SK-N-SH (cell line): Measurements from ENCODE around the gene COX4I2. TPM values are rescaled to one million over a fixed set of nuclear protein-coding genes. Genes with fewer than 3 reads are reported as not detected.

Experiments used
- CTCF ChIA-PET: fragments of 300-600, 350-600 bp; formaldehyde crosslinking; extraction: SDS; loops from one replicate; lab custom pipeline; 2021; lab: Yijun Ruan, JAX
- POLR2A ChIA-PET: fragments of 350-600 bp; sonication (Branson Sonifier 250); formaldehyde crosslinking; extraction: SDS; loops from one replicate; lab custom pipeline; 2020; ENCODE audit warnings: antibody characterized with exemption, inconsistent platforms; lab: Yijun Ruan, JAX
- DNase-seq: peaks from one replicate; pipeline ENCODE4 v3.0.0; 2012
- H2AFZ ChIP-seq: fragments of 200-600 bp; sonication (generic); 2 replicates; pipeline ENCODE4 v1.8.1; 2016; ENCODE audit warnings: antibody characterized with exemption, mild to moderate bottlenecking, low read depth
- H3F3A ChIP-seq: fragments of 200-600 bp; sonication (generic); replicated peaks from 2 replicates; pipeline ENCODE3; 2016; ENCODE audit warnings: antibody characterized with exemption, mild to moderate bottlenecking; ENCODE audit not compliant: insufficient read depth
- H3K27ac ChIP-seq, 2 experiments: fragments of 200-500 bp in 1 of 2; fragments of 200-600 bp in 1 of 2; sonication (Bioruptor generic) in 1 of 2; sonication (generic), shearing (Covaris generic) in 1 of 2; 2 replicates each; pipeline versions ENCODE4 v1.5.1 to v1.6.1; 2014 to 2016; ENCODE audit warnings: low read depth in 2 of 2, inconsistent platforms in 1 of 2, low read length in 1 of 2, mild to moderate bottlenecking in 1 of 2, mixed read lengths in 1 of 2
- H3K27me3 ChIP-seq: fragments of 200-600 bp; sonication (generic), shearing (Covaris generic); 2 replicates; pipeline ENCODE4 v1.6.1; 2016; ENCODE audit warnings: mixed run types; ENCODE audit not compliant: insufficient read depth
- H3K36me3 ChIP-seq, 2 experiments: fragments of 200-500 bp in 1 of 2; fragments of 200-600 bp in 1 of 2; sonication (Bioruptor generic) in 1 of 2; sonication (generic) in 1 of 2; replicated peaks in 1 of 2; 2 replicates each; pipeline versions ENCODE3 to v1.5.1; 2014 to 2016; ENCODE audit warnings: low read length in 1 of 2, mild to moderate bottlenecking in 1 of 2; ENCODE audit not compliant: insufficient read depth in 2 of 2, control insufficient read depth in 1 of 2
- H3K4me1 ChIP-seq, 2 experiments: fragments of 200-500 bp in 1 of 2; fragments of 200-600 bp in 1 of 2; sonication (Bioruptor generic) in 1 of 2; sonication (generic), shearing (Covaris generic) in 1 of 2; 2 replicates each; pipeline versions ENCODE4 v1.5.1 to v1.6.1; 2014 to 2016; ENCODE audit warnings: low read depth in 1 of 2, low read length in 1 of 2, mixed run types in 1 of 2; ENCODE audit not compliant: insufficient read depth in 2 of 2, control insufficient read depth in 1 of 2
- H3K4me2 ChIP-seq: fragments of 200-600 bp; sonication (generic), shearing (Covaris generic); 2 replicates; pipeline ENCODE4 v1.6.1; 2017; ENCODE audit warnings: mixed run types
- H3K4me3 ChIP-seq, 2 experiments: fragments of 200-500 bp in 1 of 2; fragments of 200-600 bp in 1 of 2; sonication (Bioruptor generic) in 1 of 2; sonication (generic), shearing (Covaris generic) in 1 of 2; 2 replicates each; pipeline versions ENCODE4 v1.5.1 to v1.8.1; 2014 to 2016; ENCODE audit warnings: low read depth in 2 of 2, inconsistent platforms in 1 of 2, low read length in 1 of 2, mild to moderate bottlenecking in 1 of 2, mixed read lengths in 1 of 2, moderate library complexity in 1 of 2
- H3K79me2 ChIP-seq: fragments of 200-600 bp; sonication (generic); 2 replicates; pipeline ENCODE4 v1.8.1; 2017; ENCODE audit warnings: mild to moderate bottlenecking; ENCODE audit not compliant: insufficient read depth
- H3K9ac ChIP-seq: fragments of 200-600 bp; sonication (generic); 2 replicates; pipeline ENCODE4 v1.6.1; 2017; ENCODE audit warnings: mixed run types
- H3K9me2 ChIP-seq: fragments of 200-600 bp; sonication (generic); 2 replicates; pipeline ENCODE4 v1.6.1; 2017; ENCODE audit warnings: mixed run types
- H3K9me3 ChIP-seq: fragments of 200-600 bp; sonication (generic); 2 replicates; pipeline ENCODE4 v1.6.1; 2017; ENCODE audit warnings: mixed run types, mild to moderate bottlenecking, moderate library complexity
- H4K20me1 ChIP-seq: fragments of 200-600 bp; sonication (generic); 2 replicates; pipeline ENCODE4 v1.6.1; 2017; ENCODE audit warnings: mild to moderate bottlenecking, mixed run types; ENCODE audit not compliant: insufficient read depth
- CHD2 ChIP-seq: fragments of 150-350 bp; IDR thresholded peaks from 2 replicates; pipeline ENCODE4 v1.6.1; 2018; ENCODE audit warnings: low read length; ENCODE audit not compliant: partially characterized antibody
- IRF3 ChIP-seq: fragments of 150-350 bp; IDR thresholded peaks from 2 replicates; pipeline ENCODE4 v1.6.1; 2016; ENCODE audit warnings: mild to moderate bottlenecking, low read depth, low read length
- MXI1 ChIP-seq: IDR thresholded peaks from 2 replicates; pipeline ENCODE4 v1.6.1; 2012; ENCODE audit warnings: mild to moderate bottlenecking, low read depth, low read length, improper control_type of control experiment
- NRF1 ChIP-seq: IDR thresholded peaks from 2 replicates; pipeline ENCODE4 v1.6.1; 2012; ENCODE audit warnings: low read depth, mild to moderate bottlenecking, low read length
- REST ChIP-seq: IDR thresholded peaks from 2 replicates; pipeline ENCODE4 v1.6.1; 2012; ENCODE audit warnings: mild to moderate bottlenecking, low read depth, low read length, moderate library complexity
- SIN3A ChIP-seq: IDR thresholded peaks from 2 replicates; pipeline ENCODE4 v1.6.1; 2012; ENCODE audit warnings: low read depth, mild to moderate bottlenecking, low read length, moderate library complexity, borderline replicate concordance
- SMC3 ChIP-seq: IDR thresholded peaks from 2 replicates; pipeline ENCODE4 v1.6.1; 2012; ENCODE audit warnings: low read depth, low read length, improper control_type of control experiment
- TCF12 ChIP-seq: IDR thresholded peaks from 2 replicates; pipeline ENCODE4 v1.4.0; 2012
- ZBTB33 ChIP-seq: IDR thresholded peaks from 2 replicates; pipeline ENCODE4 v1.4.0; 2012; ENCODE audit warnings: low read depth, borderline replicate concordance
- WGBS: methylation state at CpG from one replicate; pipeline ENCODE4 v1.1.6; 2017; ENCODE audit warnings: low lambda C conversion rate; 5-methylcytosine and 5-hydroxymethylcytosine counted together
- polyA plus RNA-seq, 3 experiments: library from polyadenylated mRNA; depleted of rRNA; stranded (reverse); fragments of >200 nt; gene quantifications; 2 replicates each; pipeline ENCODE4 v1.2.3, GENCODE V29; 2012

Gene COX4I2
- polyA plus RNA-seq, 1 of the 3 experiments (the other 2 are of a cell fraction) = 0.21 TPM

GRCh38 chr20:31632548-31633338 is 5.0 kb upstream of the COX4I2 start:
- Histone ChIP-seq H3K4me3 (no peak overlapping the region), H3K27me3 (no peaks in the 10 kb centered on the region), H3K27ac (no peak overlapping the region; a peak in 1 of 4 replicates), H3K4me1 (peaks cover 0 to 12% of the 10 kb centered on the region in 2 experiments; a peak in 1 of 4 replicates), H3F3A (peaks cover 4% of the 10 kb centered on the region), H4K20me1 (no peaks in the 10 kb centered on the region), H3K79me2 (no peaks in the 10 kb centered on the region), H3K9me2 (no peaks in the 10 kb centered on the region), H2AFZ (no peak overlapping the region), H3K4me2 (no peak overlapping the region), H3K9ac (no peak overlapping the region), H3K36me3 (no peaks in the 10 kb centered on the region), H3K9me3 (no peaks in the 10 kb centered on the region)
- CTCF ChIA-PET = interaction anchor here (0.7 to 6.7 kb wide), 9 partner anchors 18 to 210 kb away, joined by 3 to 84 read pairs (median 4); partner anchors contain the start of genes BCL2L1 and ID1
- DNase-seq = no peak
- POLR2A ChIA-PET = interaction anchor here (1.2 to 2.7 kb wide), 2 partner anchors 64 to 91 kb away, joined by 4 to 12 read pairs; no protein-coding TSS in a partner anchor
- TF ChIP-seq TCF12 (no peak), SMC3 (no peak), CHD2 (no peak), NRF1 (no peak), MXI1 (no peak), IRF3 (no peak), SIN3A (no peak), REST (no peak), ZBTB33 (no peak)
- 95% methylated on average over 33 of the region's 40 CpGs for WGBS
